Spleen (tissue), 11 donors: Measurements from ENCODE around the gene DOCK6. TPM values are rescaled to one million over a fixed set of nuclear protein-coding genes. Genes with fewer than 3 reads are reported as not detected.

Experiments used
- DNase-seq: peaks from one replicate; pipeline ENCODE4 v3.0.0-alpha.2; 2020
- H3K27ac ChIP-seq, 8 donors: fragments of 200-600 bp; sonication (generic) in 7 of 8; 1 replicate in 4 of 8; 2 replicates in 4 of 8; pipeline versions ENCODE4 v1.5.0 to v1.8.0; 2016 to 2021; ENCODE audit warnings: inconsistent platforms in 4 of 8, mild to moderate bottlenecking in 4 of 8, moderate library complexity in 1 of 8
- H3K27me3 ChIP-seq, 7 donors: fragments of 200-600 bp; sonication (generic) in 6 of 7; replicated peaks in 1 of 7; 1 replicate in 4 of 7; 2 replicates in 3 of 7; pipeline versions ENCODE4 v1.5.0 to v1.8.0; 2016 to 2021; ENCODE audit warnings: inconsistent platforms in 3 of 7, mild to moderate bottlenecking in 1 of 7
- H3K36me3 ChIP-seq, 6 donors: fragments of 200-600 bp; sonication (generic) in 5 of 6; 1 replicate in 4 of 6; 2 replicates in 2 of 6; pipeline versions ENCODE4 v1.5.0 to v1.8.0; 2016 to 2021; ENCODE audit warnings: inconsistent platforms in 2 of 6
- H3K4me1 ChIP-seq, 6 donors: fragments of 200-600 bp; sonication (generic) in 5 of 6; 1 replicate in 3 of 6; 2 replicates in 3 of 6; pipeline versions ENCODE4 v1.5.0 to v1.8.0; 2016 to 2021; ENCODE audit warnings: inconsistent platforms in 3 of 6
- H3K4me3 ChIP-seq, 8 donors: fragments of 200-600 bp; sonication (generic) in 7 of 8; 1 replicate in 4 of 8; 2 replicates in 4 of 8; pipeline versions ENCODE4 v1.5.0 to v1.8.0; 2016 to 2021; ENCODE audit warnings: inconsistent platforms in 4 of 8, mild to moderate bottlenecking in 4 of 8, moderate library complexity in 2 of 8
- H3K9me3 ChIP-seq, 8 donors: fragments of 200-600 bp; sonication (generic) in 7 of 8; 1 replicate in 4 of 8; 2 replicates in 4 of 8; pipeline versions ENCODE4 v1.5.0 to v1.8.0; 2016 to 2021; ENCODE audit warnings: inconsistent platforms in 4 of 8
- CTCF ChIP-seq, 11 experiments: fragments of 200-600 bp in 7 of 11; fragments of 450-650 bp in 4 of 11; sonication (generic) in 4 of 11; IDR thresholded peaks in 8 of 11; conservative IDR thresholded peaks in 3 of 11; 1 replicate in 7 of 11; 2 replicates in 4 of 11; pipeline versions ENCODE4 v1.4.0 to v1.8.0; 2016 to 2021; ENCODE audit warnings: antibody characterized with exemption in 11 of 11, inconsistent platforms in 4 of 11, mild to moderate bottlenecking in 1 of 11
- POLR2A ChIP-seq, 3 donors: fragments of 450-650 bp; IDR thresholded peaks; one replicate each; pipeline ENCODE4 v1.5.1; 2017; ENCODE audit warnings: antibody characterized with exemption in 3 of 3, mild to moderate bottlenecking in 1 of 3
- POLR2AphosphoS5 ChIP-seq, 3 donors: sonication (generic); formaldehyde crosslinking; IDR thresholded peaks; one replicate each; pipeline ENCODE4 v1.5.1; 2017; ENCODE audit warnings: antibody characterized with exemption in 3 of 3
- WGBS, 5 donors: extraction: QIAGEN DNeasy Blood & Tissue Kit in 3 of 5; methylation state at CpG; one replicate each; pipeline versions ENCODE4 v1.1.5 to v1.1.7; 2013 to 2018; 5-methylcytosine and 5-hydroxymethylcytosine counted together
- intact Hi-C: fragments of 100-400 bp; cut with DNase I; formaldehyde crosslinking; loops from one replicate; pipeline ENCODE4 v1.15.0; 2023; ENCODE audit warnings: low total_unique reads
- polyA plus RNA-seq, 3 donors: library from polyadenylated mRNA; stranded (reverse); fragments of 200-250 nt; gene quantifications; one replicate each; pipeline ENCODE4 v1.2.1, GENCODE V29; 2013
- total RNA-seq, 7 donors: library from RNA; depleted of rRNA in 3 of 7; stranded (reverse); fragments of >200 nt in 3 of 7; fragmentation: NEBNext Ultra II Directional in 4 of 7; extraction: Animal tissue kit (Norgen Biotek cat#: 25700) in 4 of 7; gene quantifications; one replicate each; pipeline versions ENCODE4 v1.1.0 to v1.2.1, GENCODE V29; 2016 to 2021
- donor health status: healthy with polysubstance abuse.
- donor health status: DM: no; HTN: no; CAD: no; lungs with moderate emphysema.
- donor health status: DM: no; HTN: no; CAD: no.
- donor health status: Bipolar disorder and iron deficiency.
- donor health status: healthy.
- donor health status: DM: no; HTN: no; CAD: no.
- donor health status: DM: yes; HTN: yes; CAD: no.

The DOCK6 gene
- total and polyA plus RNA-seq, 10 donors: 12.5 to 105 (median 47.7) TPM

GRCh38 chr19:11240008-11240444, 22.3 kb downstream of the DOCK6 start:
- H3K4me1 ChIP-seq: peaks cover 0 to 15% (median 10%) of the 10 kb centered on the region in 6 donors
- no peak overlapping the region for H3K27ac ChIP-seq
- WGBS, 5 donors: 94 to 99% (median 95%) methylated on average over 8 of the region's 8 CpGs
- peaks cover 0 to 23% (median 18%) of the 10 kb centered on the region in 8 donors for H3K9me3 ChIP-seq
- H3K27me3 ChIP-seq: peaks cover 0 to 4% (median 0%) of the 10 kb centered on the region in 7 donors
- H3K36me3 ChIP-seq: peaks cover 0 to 71% (median 12%) of the 10 kb centered on the region in 6 donors
- H3K4me3 ChIP-seq: no peak overlapping the region
- intact Hi-C loops: loop anchor here (5.0 kb wide), 1 partner anchor 347 kb away; no protein-coding TSS in a partner anchor
- TF ChIP-seq POLR2AphosphoS5 (IDR thresholded peaks at IDR 0.05) (no peak), POLR2A (IDR thresholded peaks at IDR 0.05) (no peak), CTCF (IDR thresholded peaks at IDR 0.05 in 8 of 11, conservative IDR thresholded peaks at IDR 0.05 in 3 of 11) (no peak)
- DNase-seq: no peak

DNA sequence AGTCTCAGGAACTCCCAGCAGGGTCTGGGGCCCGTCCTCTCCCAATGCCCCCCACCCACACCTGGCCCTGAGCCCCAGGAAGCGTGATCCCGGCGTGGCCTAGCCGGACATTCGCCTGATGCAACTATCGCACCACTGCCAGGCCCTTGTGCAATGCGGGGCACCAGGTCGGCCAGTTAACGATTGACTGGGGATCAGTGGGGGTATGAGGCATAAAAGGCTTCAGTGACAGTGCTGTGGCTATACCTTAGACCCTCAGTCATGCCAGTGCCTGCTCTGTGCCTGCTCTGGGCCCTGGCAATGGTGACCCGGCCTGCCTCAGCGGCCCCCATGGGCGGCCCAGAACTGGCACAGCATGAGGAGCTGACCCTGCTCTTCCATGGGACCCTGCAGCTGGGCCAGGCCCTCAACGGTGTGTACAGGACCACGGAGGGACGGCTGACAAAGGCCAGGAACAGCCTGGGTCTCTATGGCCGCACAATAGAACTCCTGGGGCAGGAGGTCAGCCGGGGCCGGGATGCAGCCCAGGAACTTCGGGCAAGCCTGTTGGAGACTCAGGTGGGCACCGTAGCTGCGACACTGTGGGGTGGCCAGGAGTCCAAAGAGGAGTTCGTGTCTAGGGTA, 22.8 kb downstream of the DOCK6 start, which contains the start of gene ANGPTL8:
ANGPTL8 (plus strand) TSS at position 243 of the 624 bp plus-strand sequence; CDS start at position 262, 19 bp downstream.
- Histone ChIP-seq H3K27me3 (peaks cover 0 to 4% (median 0%) of the 10 kb centered on the region in 7 donors), H3K9me3 (peaks cover 0 to 23% (median 18%) of the 10 kb centered on the region in 8 donors), H3K4me1 (peaks cover 0 to 15% (median 10%) of the 10 kb centered on the region in 6 donors), H3K4me3 (no peak within 1 kb of the TSS), H3K27ac (no peak within 1 kb of the TSS), H3K36me3 (peaks cover 0 to 71% (median 12%) of the 10 kb centered on the region in 6 donors)
- TF ChIP-seq POLR2AphosphoS5 (IDR thresholded peaks at IDR 0.05) (no peak), POLR2A (IDR thresholded peaks at IDR 0.05) (no peak), CTCF (IDR thresholded peaks at IDR 0.05 in 8 of 11, conservative IDR thresholded peaks at IDR 0.05 in 3 of 11) (no peak)
- 90 to 96% (median 94%) methylated on average over 8 to 23 of the region's 23 CpGs for WGBS, 5 donors
- DNase-seq: no peak
- intact Hi-C loops: no loop called here

- TF ChIP-seq POLR2AphosphoS5 (IDR thresholded peaks at IDR 0.05) (no peak), CTCF (IDR thresholded peaks at IDR 0.05 in 8 of 11, conservative IDR thresholded peaks at IDR 0.05 in 3 of 11) (no peak), POLR2A (IDR thresholded peaks at IDR 0.05) (no peak)
- H3K36me3 ChIP-seq: peaks cover 0 to 74% (median 12%) of the 10 kb centered on the region in 6 donors
Measured at GRCh38 chr19:11238781-11239376, 23.4 kb downstream of the DOCK6 start.

GRCh38 chr19:11238041-11238440, 24.3 kb downstream of the DOCK6 start:
- DNase-seq: no peak
- peaks cover 0 to 82% (median 12%) of the 10 kb centered on the region in 6 donors for H3K36me3 ChIP-seq
- 91 to 96% (median 94%) methylated on average over 11 of the region's 11 CpGs for WGBS, 5 donors

More at GRCh38 chr19:11238781-11239376, 23.4 kb downstream of the DOCK6 start:
- WGBS, 5 donors: 90 to 95% (median 91%) methylated on average over 6 of the region's 6 CpGs
- Histone ChIP-seq H3K9me3 (peaks cover 0 to 23% (median 18%) of the 10 kb centered on the region in 8 donors), H3K4me3 (no peak overlapping the region), H3K27ac (no peak overlapping the region), H3K4me1 (peaks cover 0 to 13% (median 9%) of the 10 kb centered on the region in 6 donors), H3K27me3 (peaks cover 0 to 4% (median 0%) of the 10 kb centered on the region in 7 donors)
- no peak for DNase-seq
- intact Hi-C loops: no loop called here

More at GRCh38 chr19:11238041-11238440, 24.3 kb downstream of the DOCK6 start:
- peaks cover 0 to 5% (median under 1%) of the 10 kb centered on the region in 6 donors for H3K4me1 ChIP-seq
- peaks cover 0 to 4% (median 0%) of the 10 kb centered on the region in 7 donors for H3K27me3 ChIP-seq
- TF ChIP-seq POLR2AphosphoS5 (IDR thresholded peaks at IDR 0.05): no peak
- TF ChIP-seq CTCF (IDR thresholded peaks at IDR 0.05 in 8 of 11, conservative IDR thresholded peaks at IDR 0.05 in 3 of 11): no peak
- no peak for TF ChIP-seq POLR2A (IDR thresholded peaks at IDR 0.05)
- H3K27ac ChIP-seq: no peak overlapping the region
- intact Hi-C loops: no loop called here
- H3K9me3 ChIP-seq: peaks cover 0 to 23% (median 18%) of the 10 kb centered on the region in 8 donors
- H3K4me3 ChIP-seq: no peak overlapping the region
